Measurements from ENCODE around the gene GPR162. TPM values are rescaled to one million over a fixed set of nuclear protein-coding genes. Genes with fewer than 3 reads are reported as not detected.

The GPR162 gene
- total RNA-seq, 1 experiment from 2014 or later = 2.3 TPM

DNA sequence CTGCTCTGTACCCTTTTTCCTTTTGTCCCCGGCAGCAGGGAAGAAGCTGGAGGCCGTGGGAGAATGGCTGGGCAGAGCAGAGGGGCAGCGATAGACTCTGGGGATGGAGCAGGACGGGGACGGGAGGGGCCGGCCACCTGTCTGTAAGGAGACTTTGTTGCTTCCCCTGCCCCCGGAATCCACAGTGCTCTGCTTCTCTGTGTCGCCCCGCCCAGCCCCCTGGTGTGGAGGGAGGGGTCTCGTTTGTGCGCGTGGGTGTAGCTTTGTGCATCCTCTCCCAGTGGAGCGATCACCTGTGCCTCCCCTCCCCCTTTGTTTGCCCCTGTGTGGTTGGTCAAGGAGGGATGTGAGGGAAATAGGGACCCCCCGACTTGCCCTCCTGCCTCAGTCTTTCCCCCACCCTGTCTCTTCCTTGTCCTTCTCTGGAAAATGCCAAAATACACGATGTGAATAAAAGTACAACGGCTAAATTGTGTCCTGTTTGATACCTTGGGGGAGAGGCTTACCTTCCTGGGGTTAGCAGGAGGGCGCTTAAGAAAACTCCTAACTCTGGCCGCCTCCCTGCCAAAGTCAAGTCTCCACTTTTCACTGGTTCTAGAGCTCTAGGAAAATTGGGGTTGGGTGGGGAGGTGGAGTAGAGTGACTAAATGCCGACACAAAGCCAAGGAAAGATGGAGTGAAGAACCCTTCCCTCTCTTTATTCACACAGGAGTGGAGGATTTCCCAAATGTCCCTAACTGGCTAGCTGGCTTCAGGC lies 44.7 kb downstream of the GPR162 start:
- no peaks in the 10 kb centered on the region for H3K27me3 ChIP-seq (ENCODE audit: insufficient read depth, low read length)
- H3K36me3 ChIP-seq (ENCODE audit: control insufficient read depth in 1 of 2, insufficient read depth in 2 of 2, low read length in 2 of 2) = peaks cover 31 to 56% of the 10 kb centered on the region in 2 experiments; a peak in 3 of 4 replicates
- H3K9ac ChIP-seq (ENCODE audit: low read length) = peak overlapping the region; percentile 99
- H3K4me1 ChIP-seq (ENCODE audit: control insufficient read depth in 1 of 2, insufficient read depth in 2 of 2, low read length in 2 of 2) = peaks cover 27 to 48% of the 10 kb centered on the region in 2 experiments
- ATAC-seq = no peak
- no TSS peak for BruUV-seq (replicated peaks)
- RAD21 ChIA-PET (ENCODE audit: low non-redundant PET in 1 of 2, low total read pairs in 2 of 2, uncharacterized antibody in 2 of 2, unreplicated experiment in 2 of 2) = no interaction called here
- H4K20me1 ChIP-seq (ENCODE audit: insufficient read depth) = peaks cover 12% of the 10 kb centered on the region; the same call in 1 of the 2 replicates
- TF ChIP-seq ZNF274 (IDR thresholded peaks at IDR 0.05; ENCODE audit: low read depth, low read length) (no peak), POLR2AphosphoS5 (IDR thresholded peaks at IDR 0.05; ENCODE audit: low read depth, low read length) (no peak), JUND (IDR thresholded peaks at IDR 0.05) (no peak)
- TF ChIP-seq, protein P1, sequence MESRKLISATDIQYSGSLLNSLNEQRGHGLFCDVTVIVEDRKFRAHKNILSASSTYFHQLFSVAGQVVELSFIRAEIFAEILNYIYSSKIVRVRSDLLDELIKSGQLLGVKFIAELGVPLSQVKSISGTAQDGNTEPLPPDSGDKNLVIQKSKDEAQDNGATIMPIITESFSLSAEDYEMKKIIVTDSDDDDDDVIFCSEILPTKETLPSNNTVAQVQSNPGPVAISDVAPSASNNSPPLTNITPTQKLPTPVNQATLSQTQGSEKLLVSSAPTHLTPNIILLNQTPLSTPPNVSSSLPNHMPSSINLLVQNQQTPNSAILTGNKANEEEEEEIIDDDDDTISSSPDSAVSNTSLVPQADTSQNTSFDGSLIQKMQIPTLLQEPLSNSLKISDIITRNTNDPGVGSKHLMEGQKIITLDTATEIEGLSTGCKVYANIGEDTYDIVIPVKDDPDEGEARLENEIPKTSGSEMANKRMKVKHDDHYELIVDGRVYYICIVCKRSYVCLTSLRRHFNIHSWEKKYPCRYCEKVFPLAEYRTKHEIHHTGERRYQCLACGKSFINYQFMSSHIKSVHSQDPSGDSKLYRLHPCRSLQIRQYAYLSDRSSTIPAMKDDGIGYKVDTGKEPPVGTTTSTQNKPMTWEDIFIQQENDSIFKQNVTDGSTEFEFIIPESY (IDR thresholded peaks at IDR 0.05; ENCODE audit: extremely low read depth, insufficient replicate concordance, low read length) = no peak
- intact Hi-C loops (cut with micrococcal nuclease) = no loop called here
- H3K4me2 ChIP-seq (ENCODE audit: low read length) = peak overlapping the region; percentile 92
- DNase-seq (ENCODE audit: low read depth, low spot score) = no peak
- H3K27ac ChIP-seq (ENCODE audit: low read depth, low read length) = peak overlapping the region; percentile 52
- no peaks in the 10 kb centered on the region for H3K9me2 ChIP-seq (ENCODE audit: insufficient read depth)
- H2AFZ ChIP-seq (ENCODE audit: low read depth, low read length, poor library complexity, severe bottlenecking) = no peak overlapping the region
- CTCF ChIA-PET = no interaction called here
- peaks cover 43% of the 10 kb centered on the region for H3K79me2 ChIP-seq (ENCODE audit: insufficient read depth, low read length)
- H3K4me3 ChIP-seq (replicated peaks in 1 of 2; ENCODE audit: low read depth in 1 of 2, low read length in 2 of 2) = peak overlapping the region; percentile 97 to 99
- POLR2A ChIA-PET = interaction anchor here (0.6 to 10.9 kb wide), 15 partner anchors 14 to 885 kb away, joined by 3 to 186 read pairs (median 7); partner anchors contain the start of genes C12orf57, CDCA3, COPS7A and MLF2
- H3K9me3 ChIP-seq (ENCODE audit: control insufficient read depth in 1 of 2, insufficient read depth in 1 of 2, low read depth in 1 of 2, low read length in 2 of 2) = no peaks in the 10 kb centered on the region

Data from HCT116 (cell line).